ENCODE results near the gene IPO7. TPM values are rescaled to one million over a fixed set of nuclear protein-coding genes. Genes with fewer than 3 reads are reported as not detected.

Gene IPO7
- total RNA-seq, 1 experiment from 2014 or later: 273 TPM

- ATAC-seq: no peak
- Histone ChIP-seq H3K36me3 (ENCODE audit: control insufficient read depth, insufficient read depth, low read length) (no peaks in the 10 kb centered on the region), H3K27ac (ENCODE audit: low read length) (no peak overlapping the region), H3K4me1 (ENCODE audit: control insufficient read depth, insufficient read depth, low read length) (no peaks in the 10 kb centered on the region), H3K27me3 (ENCODE audit: control insufficient read depth, insufficient read depth, low read length) (no peaks in the 10 kb centered on the region), H3K9me3 (ENCODE audit: control insufficient read depth, insufficient read depth, low read depth, low read length) (no peaks in the 10 kb centered on the region), H3K4me3 (ENCODE audit: low read depth in 2 of 2, low read length in 2 of 2) (no peak overlapping the region)
- no TSS peak for BruUV-seq (replicated peaks)
- in situ Hi-C loops (cut with HindIII; ENCODE audit: low pct_unique_long_range_greater_than_20kb, low sequenced_read_pairs): no loop called here
- TF ChIP-seq POLR2AphosphoS5 (IDR thresholded peaks at IDR 0.05; ENCODE audit: low read depth, low read length): no peak
- TF ChIP-seq SIN3A (IDR thresholded peaks at IDR 0.05; ENCODE audit: borderline replicate concordance, insufficient read depth, low read depth, low read length): no peak
- TF ChIP-seq TCF7L2 (IDR thresholded peaks at IDR 0.05; ENCODE audit: low read depth, low read length): no peak
- TF ChIP-seq, protein P1, sequence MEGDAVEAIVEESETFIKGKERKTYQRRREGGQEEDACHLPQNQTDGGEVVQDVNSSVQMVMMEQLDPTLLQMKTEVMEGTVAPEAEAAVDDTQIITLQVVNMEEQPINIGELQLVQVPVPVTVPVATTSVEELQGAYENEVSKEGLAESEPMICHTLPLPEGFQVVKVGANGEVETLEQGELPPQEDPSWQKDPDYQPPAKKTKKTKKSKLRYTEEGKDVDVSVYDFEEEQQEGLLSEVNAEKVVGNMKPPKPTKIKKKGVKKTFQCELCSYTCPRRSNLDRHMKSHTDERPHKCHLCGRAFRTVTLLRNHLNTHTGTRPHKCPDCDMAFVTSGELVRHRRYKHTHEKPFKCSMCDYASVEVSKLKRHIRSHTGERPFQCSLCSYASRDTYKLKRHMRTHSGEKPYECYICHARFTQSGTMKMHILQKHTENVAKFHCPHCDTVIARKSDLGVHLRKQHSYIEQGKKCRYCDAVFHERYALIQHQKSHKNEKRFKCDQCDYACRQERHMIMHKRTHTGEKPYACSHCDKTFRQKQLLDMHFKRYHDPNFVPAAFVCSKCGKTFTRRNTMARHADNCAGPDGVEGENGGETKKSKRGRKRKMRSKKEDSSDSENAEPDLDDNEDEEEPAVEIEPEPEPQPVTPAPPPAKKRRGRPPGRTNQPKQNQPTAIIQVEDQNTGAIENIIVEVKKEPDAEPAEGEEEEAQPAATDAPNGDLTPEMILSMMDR (IDR thresholded peaks at IDR 0.05): no peak
- TF ChIP-seq REST (IDR thresholded peaks at IDR 0.05; ENCODE audit: insufficient read depth in 1 of 2, low read depth in 2 of 2, low read length in 1 of 2): no peak
- intact Hi-C loops (cut with micrococcal nuclease; ENCODE audit: unreplicated experiment): no loop called here
- ChIA-PET POLR2A (interaction anchor here (0.7 kb wide), 1 partner anchor 1138 kb away, joined by 13 read pairs; no protein-coding TSS in a partner anchor), CTCF (interaction anchor here (0.5 kb wide), 1 partner anchor 361 kb away, joined by 6 read pairs; no protein-coding TSS in a partner anchor)
- no peak for DNase-seq (ENCODE audit: low read depth, low spot score)
Measured at GRCh38 chr11:9489080-9489765, 104.8 kb downstream of the IPO7 start.

DNA sequence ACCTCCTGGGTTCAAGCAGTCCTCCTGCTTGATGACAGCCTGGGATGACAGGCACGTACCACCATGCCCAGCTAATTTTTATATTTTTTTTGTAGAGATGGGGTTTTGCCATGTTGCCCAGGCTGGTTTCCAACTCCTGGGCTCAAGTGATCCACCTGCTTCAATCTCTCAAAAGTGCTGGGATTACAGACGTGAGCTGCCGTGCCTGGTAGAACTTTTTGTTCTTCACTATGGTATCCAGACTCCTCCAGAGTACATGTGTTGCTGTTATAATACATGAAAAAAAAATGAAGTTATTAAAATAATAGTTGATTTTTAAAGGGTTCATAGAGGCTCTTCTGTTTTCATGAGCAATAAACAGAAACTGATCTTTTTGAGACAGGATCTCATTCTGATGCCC, 105.9 kb downstream of the IPO7 start:
- DNase-seq (ENCODE audit: low read depth, low spot score) (no peak), ATAC-seq (no peak)
- Histone ChIP-seq H3K27me3 (ENCODE audit: control insufficient read depth, insufficient read depth, low read length) (no peaks in the 10 kb centered on the region), H3K36me3 (ENCODE audit: control insufficient read depth, insufficient read depth, low read length) (no peaks in the 10 kb centered on the region), H3K4me3 (ENCODE audit: low read depth in 2 of 2, low read length in 2 of 2) (no peak overlapping the region), H3K4me1 (ENCODE audit: control insufficient read depth, insufficient read depth, low read length) (no peaks in the 10 kb centered on the region), H3K27ac (ENCODE audit: low read length) (no peak overlapping the region), H3K9me3 (ENCODE audit: control insufficient read depth, insufficient read depth, low read depth, low read length) (no peaks in the 10 kb centered on the region)
- intact Hi-C loops (cut with micrococcal nuclease; ENCODE audit: unreplicated experiment) (no loop called here), in situ Hi-C loops (cut with HindIII; ENCODE audit: low pct_unique_long_range_greater_than_20kb, low sequenced_read_pairs) (no loop called here)
- CTCF ChIA-PET: interaction anchor here (0.6 kb wide), 1 partner anchor 17 kb away, joined by 4 read pairs; no protein-coding TSS in a partner anchor
- no TSS peak for BruUV-seq (replicated peaks)
- TF ChIP-seq TCF7L2 (IDR thresholded peaks at IDR 0.05; ENCODE audit: low read depth, low read length) (no peak), POLR2AphosphoS5 (IDR thresholded peaks at IDR 0.05; ENCODE audit: low read depth, low read length) (no peak), REST (IDR thresholded peaks at IDR 0.05; ENCODE audit: insufficient read depth in 1 of 2, low read depth in 2 of 2, low read length in 1 of 2) (no peak), SIN3A (IDR thresholded peaks at IDR 0.05; ENCODE audit: borderline replicate concordance, insufficient read depth, low read depth, low read length) (no peak)
- TF ChIP-seq, protein P1 (IDR thresholded peaks at IDR 0.05): no peak
- POLR2A ChIA-PET: interaction anchor here (0.7 to 0.8 kb wide), 3 partner anchors 31 to 285 kb away, joined by 3 to 7 read pairs (median 4); no protein-coding TSS in a partner anchor
